ENCODE measurements around the gene ABLIM2. TPM values are rescaled to one million over a fixed set of nuclear protein-coding genes. Genes with fewer than 3 reads are reported as not detected.
A peak's percentile ranks its signal among the peaks of the same experiment; 100 is the strongest.

The ABLIM2 gene
- total RNA-seq, 1 donor: under 0.01 TPM

- no peak for DNase-seq (ENCODE audit: low read depth in 2 of 3, low spot score in 2 of 3)
Measured at GRCh38 chr4:8125526-8126056, 33.0 kb downstream of the ABLIM2 start.

GRCh38 chr4:8123870-8124269 lies 34.7 kb downstream of the ABLIM2 start:
- no peak for DNase-seq (ENCODE audit: low read depth in 2 of 3, low spot score in 2 of 3)

DNA sequence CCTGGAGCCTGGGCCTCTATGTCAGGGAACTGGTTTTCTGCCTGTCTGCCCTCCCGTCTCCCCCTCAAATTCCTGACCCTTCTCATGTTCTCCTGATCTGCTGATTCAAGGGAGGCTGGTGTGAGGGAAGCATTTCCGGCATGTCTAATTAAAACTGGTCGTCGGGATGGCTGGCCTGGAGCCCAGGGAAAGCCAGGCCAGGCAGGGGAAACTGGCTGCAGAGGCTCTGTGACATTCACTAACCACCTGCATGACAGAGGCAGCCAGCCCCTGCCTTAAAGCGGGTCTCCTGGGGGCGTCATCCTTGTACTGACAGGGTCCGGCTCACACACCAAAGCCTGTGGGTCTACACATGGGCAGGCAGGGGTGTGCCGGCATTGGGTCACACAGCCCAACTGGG lies 35.2 kb downstream of the ABLIM2 start:
- DNase-seq (ENCODE audit: low read depth in 2 of 3, low spot score in 2 of 3): no peak

GRCh38 chr4:8122746-8123145 lies 35.9 kb downstream of the ABLIM2 start:
- DNase-seq (ENCODE audit: low read depth in 2 of 3, low spot score in 2 of 3): no peak

DNA sequence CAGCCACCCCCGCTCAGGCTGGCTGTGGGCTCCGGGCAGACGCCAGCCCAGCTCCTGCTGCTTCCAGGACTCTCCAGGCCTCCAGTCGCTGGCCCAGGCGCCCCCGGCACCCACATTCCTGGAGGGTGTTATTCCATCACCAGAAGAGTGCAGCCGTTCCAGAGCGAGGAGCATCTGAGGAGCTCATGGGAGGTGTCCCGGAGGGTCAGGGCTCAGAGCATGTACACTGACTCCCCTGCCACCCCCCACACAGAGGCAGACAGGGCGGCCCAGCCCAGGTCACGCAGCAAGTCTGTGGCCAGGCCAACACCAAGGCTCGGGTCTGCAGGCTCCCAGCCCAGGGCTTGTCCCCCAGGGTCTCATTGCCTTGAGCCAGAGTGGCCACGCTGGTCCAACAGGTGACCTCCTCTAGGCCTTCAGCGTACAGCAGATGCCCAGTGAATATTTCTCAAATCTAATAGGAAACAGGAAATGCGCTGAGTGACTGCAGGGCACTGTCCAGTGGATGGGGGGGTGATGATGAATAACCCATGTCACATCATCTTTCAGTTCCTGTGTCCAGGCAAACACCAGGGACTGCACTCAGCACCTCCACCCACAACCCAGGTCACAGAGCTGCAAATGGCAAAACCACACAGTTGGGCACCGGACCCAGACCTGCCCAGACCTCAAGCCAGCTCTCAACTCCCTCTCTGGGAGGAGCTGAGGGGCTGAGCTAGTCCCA lies 37.2 kb downstream of the ABLIM2 start:
- DNase-seq (ENCODE audit: low read depth in 2 of 3, low spot score in 2 of 3): no peak

DNA sequence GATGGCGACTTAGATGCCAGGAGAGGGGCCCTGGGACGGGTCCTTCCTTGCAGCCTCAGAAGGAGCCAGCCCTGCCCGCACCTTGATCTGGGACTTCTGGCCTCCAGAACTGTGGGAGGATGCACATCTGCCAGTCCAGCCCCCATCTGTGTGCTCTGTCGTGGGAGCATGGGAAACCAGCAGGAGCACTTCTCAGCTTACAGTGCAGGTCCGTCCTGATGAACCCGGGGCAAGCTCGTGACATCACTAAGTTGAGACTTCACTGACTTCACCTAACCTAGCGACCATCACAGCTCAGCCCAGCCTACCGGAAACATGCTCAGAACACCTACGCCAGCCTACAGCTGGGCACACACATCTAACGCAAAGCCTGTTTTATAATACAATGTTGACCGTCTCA lies 38.1 kb downstream of the ABLIM2 start:
- no peak for DNase-seq (ENCODE audit: low read depth in 2 of 3, low spot score in 2 of 3)

DNA sequence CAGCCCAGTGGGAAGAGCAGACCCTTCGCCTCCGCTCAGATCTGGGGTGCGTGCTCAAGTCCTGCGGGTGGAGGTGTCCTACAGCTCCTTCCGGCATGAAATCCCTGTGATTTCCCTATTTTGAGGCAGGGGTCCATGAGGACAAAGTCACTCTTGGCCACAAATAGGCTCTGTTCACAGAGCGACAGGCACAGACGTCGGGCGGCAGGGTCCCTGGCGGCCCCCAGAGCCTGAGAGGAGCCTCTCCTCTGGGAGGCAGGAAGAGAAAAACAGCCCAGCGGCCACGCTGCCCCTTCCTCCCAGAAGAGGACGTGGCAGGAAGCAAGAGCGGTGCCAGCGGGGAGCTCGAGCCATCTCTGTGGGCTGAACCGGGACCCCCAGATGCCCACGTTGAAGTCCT lies 38.7 kb downstream of the ABLIM2 start:
- no peak for DNase-seq (ENCODE audit: low read depth in 2 of 3, low spot score in 2 of 3)

DNA sequence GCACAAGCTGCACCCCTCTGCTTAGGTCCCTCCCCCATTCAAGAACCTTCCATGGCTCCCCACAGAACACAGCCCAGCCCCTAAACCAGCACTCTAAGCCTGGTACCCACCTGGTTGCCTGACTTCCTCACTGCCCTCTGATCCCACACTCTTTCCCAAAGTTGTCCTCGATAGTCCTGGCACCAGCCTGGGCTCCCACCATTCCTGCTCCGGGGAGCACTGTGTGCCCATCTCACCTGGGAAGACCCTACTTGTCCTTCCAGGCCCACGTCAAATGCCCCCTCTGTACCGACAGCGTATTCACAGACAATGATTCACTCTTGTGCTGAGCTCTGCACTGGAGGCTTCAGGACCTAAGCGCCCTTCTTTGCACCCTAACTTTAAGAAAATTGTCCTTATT lies 40.1 kb downstream of the ABLIM2 start:
- DNase-seq (ENCODE audit: low read depth in 2 of 3, low spot score in 2 of 3): no peak

DNA sequence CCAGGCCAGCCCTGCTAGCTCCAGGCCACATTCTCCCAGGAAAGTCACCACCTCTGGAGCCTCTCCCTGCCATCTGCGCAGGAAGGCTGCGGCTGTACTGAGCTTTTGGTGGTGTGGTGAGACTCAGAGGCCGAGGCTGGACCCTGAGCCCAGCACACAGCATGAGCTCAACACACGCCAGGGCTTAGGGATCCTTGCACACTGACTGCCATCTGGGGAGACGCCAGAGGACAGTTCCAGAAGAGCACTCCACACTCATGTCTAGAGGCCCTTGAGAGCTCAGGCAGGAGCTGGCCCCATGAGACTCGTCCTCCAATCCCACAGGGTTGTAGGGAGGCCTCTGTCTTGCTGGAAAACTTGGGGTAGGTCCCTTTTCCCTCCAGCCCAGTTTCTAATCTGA lies 40.6 kb downstream of the ABLIM2 start:
- DNase-seq (ENCODE audit: low read depth in 2 of 3, low spot score in 2 of 3): no peak

DNA sequence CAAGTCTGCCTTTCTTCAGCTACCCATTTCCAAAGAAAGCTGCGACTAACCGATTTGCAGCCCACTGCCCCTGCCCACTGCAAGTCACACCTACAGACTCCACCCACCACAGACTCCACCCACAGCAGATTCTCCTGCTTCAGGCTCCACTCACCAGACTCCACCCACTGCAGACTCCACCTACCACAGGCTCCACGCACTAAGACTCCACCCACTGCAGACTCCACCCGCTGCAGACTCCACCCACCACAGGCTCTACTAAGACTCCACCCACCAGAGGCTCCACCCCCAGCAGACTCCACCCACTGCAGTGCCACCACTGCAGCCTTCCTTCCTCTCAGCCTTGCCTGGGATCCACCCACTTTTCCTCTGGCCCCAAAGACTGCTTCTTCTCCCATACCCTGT lies 41.3 kb downstream of the ABLIM2 start:
- peak in 2 of 3 donors; percentile 20 to 39 for DNase-seq (ENCODE audit: low read depth in 2 of 3, low spot score in 2 of 3)

DNA sequence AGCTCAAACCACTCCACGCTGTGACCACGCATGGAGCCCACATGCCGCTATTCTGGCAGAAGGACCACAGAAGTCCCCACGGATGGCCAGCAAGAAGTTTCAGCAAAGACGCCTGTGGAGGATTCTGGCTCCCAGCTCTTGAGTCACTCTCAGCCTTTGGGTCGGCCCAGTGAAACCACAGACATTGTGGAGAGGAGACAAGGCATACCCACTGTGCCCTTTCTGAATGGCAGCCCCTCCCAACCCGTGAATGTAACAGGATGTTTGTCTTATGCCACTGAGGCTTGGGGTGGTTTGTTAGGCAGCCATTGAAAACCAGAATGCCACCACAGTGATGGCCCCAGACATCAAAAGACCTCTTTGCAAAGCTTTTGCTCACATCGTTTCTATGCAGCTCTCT lies 42.7 kb downstream of the ABLIM2 start:
- no peak for DNase-seq (ENCODE audit: low read depth in 2 of 3, low spot score in 2 of 3)

DNA sequence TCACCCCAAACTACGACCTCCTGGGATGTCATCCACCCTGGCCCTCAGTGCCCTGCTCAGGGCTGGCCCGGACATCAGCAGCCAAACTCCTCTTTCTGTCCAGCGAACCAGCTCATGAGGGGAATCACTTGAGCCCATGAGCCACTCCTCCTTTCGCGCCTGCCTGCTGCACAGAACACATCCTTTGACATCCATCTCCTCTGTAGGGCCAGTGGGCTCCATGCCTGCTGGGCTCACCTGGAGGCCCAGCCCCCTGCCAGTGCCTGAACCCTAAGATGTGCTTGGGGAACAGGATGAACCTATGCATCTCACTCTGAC lies 43.5 kb downstream of the ABLIM2 start:
- no peak for DNase-seq (ENCODE audit: low read depth in 2 of 3, low spot score in 2 of 3)

DNA sequence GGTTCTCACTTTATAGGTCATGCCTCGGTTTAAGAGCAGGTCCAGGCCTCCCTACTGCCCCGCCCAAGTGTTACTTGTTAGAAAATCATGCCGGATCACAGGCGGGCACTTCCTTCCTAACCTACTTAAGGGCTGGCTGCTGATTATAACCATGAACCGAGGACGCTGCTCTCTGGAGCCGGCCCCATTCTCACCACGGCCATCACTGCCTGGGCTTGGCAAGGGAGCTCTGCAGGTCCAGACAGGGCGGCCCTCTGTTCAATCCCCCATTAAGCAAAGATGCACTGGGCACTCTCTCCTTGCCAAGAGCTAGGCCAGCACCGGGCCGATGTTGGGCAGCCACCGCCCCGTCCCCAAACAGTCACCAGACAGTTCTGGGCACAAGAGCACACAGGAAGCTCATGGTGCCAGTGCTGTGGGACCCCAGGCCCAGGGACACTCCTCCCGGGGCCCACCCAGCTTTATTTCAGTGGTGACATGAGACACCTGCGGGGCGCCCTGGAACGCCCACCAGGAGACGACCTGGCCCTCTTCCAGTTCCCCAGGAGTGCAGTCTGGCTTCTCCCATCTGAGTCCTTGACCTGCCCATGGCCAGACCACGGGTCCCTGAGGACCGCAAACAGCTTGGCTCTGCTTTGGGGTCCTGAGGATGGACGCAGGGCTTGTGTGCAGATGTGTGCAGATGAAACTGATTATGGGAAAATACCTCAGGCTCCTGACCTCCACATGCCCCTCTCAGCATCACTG lies 44.0 kb downstream of the ABLIM2 start:
- no peak for DNase-seq (ENCODE audit: low read depth in 2 of 3, low spot score in 2 of 3)

DNA sequence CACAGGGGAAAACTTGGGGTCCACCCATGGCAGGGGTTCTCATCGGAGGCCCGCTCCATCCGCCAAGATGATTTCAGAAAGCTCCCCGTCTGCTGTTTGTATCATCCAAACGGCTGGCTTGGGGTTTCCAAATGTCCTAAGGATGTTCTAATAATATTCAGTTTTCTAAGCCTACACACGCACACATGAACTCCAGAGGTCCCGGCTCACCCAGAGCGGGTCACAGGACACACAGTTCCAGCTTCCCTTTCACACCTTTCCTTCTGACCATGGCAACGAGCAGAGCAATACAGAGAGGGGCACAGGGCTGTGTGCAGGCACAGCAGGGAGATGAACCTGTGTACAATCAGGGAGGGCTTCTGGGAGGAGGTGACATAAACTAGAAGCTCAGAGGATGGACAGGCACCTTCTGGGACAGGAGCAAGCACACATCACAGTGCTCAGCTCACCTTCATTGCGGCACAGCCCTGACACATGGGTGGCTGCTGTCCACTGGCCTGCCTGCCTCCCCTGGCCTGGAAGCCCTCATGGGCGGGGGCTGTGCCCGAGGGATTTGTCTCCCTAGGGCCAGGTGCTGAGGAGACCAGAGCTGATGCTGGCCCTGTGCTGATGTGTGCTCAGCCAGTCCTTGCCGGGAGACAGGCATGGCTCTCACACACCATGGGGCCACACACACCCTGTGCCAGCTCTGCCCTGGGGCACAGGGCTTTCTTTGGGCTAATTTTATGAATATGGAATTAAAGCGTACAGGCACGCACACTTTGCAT lies 44.8 kb downstream of the ABLIM2 start:
- no peak for DNase-seq (ENCODE audit: low read depth in 2 of 3, low spot score in 2 of 3)

DNA sequence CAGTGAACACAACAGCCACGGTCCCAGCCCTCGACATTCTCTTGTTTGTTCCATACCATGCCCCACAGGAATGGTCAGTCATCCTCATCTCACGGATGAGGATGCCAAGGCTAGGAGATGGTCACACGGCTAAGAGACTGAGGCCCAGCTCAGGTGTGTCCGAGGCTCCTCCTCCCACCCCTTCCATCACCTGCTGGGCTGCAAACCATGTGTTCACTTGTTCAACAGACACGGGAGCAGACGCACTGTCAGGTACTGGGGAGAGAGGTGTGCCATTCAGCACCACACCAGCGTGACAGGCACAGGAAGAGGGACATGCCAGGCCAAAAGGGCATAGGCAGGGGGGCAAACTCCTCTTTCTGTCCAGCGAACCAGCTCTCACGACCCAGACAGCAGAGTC lies 45.9 kb downstream of the ABLIM2 start:
- DNase-seq (ENCODE audit: low read depth in 2 of 3, low spot score in 2 of 3): no peak

GRCh38 chr4:8112036-8112576 lies 46.5 kb downstream of the ABLIM2 start:
- DNase-seq (ENCODE audit: low read depth in 2 of 3, low spot score in 2 of 3): no peak

DNA sequence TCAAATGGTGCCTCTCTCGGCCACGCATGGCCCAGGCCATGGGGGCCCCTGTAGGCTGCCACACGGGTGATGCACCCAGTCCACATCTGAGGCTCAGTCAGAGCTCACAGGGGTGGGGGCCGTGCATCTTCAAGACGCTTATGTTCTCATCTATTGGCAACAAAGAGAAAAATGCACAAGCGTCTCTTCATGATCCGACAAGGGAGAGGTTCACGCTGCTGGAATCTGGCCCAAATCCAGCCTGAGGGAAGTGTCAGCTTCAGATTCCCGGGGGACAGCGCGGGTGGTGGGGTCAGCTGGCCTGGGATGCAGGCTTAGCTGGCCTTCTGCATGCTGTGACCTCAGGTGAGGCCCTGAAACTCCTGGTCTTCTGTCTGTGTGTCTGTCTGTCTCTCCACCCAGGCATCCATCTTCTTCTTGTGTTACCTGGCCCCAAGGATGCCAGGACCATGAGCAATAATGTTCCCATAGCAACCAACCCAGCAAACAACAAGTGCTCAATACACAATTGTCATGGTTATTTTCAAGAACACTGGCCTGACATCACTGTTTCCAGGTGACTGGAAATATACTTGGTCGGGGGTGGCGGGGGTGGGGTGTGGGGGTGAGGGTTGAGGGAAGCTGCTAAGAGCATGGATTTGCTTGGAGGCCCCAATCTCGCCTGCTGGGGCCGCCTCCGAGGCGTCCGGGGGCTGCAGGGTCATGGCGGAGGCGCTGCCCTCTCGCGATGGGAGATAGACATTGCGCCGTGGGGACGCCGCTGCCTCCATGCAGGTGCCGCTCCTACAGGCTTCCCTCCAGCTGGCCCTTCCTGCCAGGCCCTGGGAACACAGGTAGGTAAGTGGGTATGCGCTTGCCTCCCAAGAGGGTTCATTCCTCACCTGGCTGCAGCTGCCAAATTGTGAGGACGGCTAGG lies 48.3 kb downstream of the ABLIM2 start:
- DNase-seq (ENCODE audit: low read depth in 2 of 3, low spot score in 2 of 3): peak in 2 of 3 donors; percentile 30 to 33

- DNase-seq (ENCODE audit: low read depth in 2 of 3, low spot score in 2 of 3): no peak
Measured at GRCh38 chr4:8109406-8110065, 49.1 kb downstream of the ABLIM2 start.

DNA sequence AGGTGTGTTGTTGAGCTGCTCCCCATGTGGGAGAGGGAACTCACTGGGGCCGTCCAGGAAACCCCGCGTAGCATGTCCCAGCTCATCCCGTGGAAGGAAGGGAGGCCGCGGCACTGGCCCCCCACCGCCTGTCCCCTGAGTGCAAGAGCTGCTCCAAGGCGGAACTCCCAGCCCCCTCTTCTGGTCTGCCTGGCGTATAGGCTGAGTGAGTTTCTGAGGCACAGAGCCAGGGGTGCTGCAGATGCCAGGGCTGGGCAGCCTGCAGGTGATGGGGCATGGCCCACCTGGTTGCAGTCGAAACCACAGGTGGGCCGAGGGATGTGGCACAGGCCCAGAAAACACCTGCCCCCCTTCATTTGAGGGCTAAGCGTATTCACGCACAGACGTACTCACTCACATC lies 49.6 kb downstream of the ABLIM2 start:
- no peak for DNase-seq (ENCODE audit: low read depth in 2 of 3, low spot score in 2 of 3)

GRCh38 chr4:8108261-8108660 lies 50.4 kb downstream of the ABLIM2 start:
- DNase-seq (ENCODE audit: low read depth in 2 of 3, low spot score in 2 of 3): no peak
